ENCODE results near the gene FAM47C.
"Not testable (repeated sequence)": the region's sequence is repeated elsewhere in the genome, so short reads cannot be mapped to it uniquely, and the experiment has no call there.

FAM47C gene

DNA sequence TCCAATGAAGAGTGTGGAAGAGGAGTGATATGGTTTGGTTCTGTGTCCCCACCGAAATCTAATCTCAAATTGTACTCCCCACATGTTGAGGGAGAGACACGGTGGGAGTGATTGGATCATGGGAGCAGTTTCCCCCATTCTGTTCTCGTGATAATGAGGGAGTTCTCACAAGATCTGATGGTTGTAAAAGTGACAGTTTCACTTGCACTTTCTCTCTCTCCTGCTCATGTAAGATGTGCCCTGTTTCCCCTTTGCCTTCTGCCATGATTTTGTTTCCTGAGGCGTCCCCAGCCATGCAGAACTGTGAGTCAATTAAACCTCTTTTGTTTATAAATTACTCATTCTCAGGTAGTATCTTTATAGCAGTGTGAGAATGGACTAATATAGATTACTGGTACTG, 39.6 kb downstream of the FAM47C start:
- no peak for FAIRE-seq
- no peak for TF ChIP-seq POLR2A (IDR thresholded peaks at IDR 0.05; ENCODE audit: low read depth, low read length)
- DNase-seq (ENCODE audit: insufficient read length, low spot score) = no peak

DNA sequence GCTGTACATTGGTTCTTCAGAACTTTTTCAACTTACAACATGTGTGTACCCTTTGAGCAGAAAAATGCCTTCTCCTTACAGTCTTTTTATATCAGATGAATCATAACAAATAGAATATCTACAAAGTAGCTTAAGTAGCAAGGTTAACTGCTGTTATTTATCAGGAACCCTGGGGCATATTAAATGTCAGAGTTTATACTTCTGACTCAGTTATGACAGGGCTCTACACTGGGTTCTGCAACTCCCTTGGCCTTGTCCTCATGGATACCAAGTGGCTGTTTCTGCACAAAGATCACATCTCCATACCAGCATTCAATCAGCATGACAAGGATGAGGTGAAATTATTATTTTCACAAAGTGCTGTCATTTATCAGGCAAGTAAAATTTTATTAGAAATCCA, 49.4 kb downstream of the FAM47C start:
- not testable (repeated sequence) for FAIRE-seq; DNase-seq (ENCODE audit: insufficient read length, low spot score)

DNA sequence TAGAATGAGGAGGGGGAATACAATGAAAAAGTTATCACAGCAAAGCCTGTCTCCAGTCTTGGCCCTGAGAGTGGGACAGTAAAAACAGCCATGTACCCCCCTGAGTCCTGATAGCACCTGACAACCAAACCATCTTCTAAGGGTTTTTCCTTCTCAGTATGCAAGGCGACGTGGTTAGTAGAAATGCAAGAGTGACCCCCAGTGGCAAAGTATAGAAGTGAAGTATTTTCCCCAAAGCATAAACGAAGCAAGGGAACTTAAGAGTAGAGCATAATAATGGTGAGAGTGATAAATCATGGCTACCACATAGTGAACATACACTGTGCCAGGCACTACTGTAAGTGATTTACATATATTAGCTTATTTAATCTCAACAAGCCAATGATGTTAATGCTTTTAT, 52.8 kb downstream of the FAM47C start:
- FAIRE-seq = no peak
- no peak for TF ChIP-seq POLR2A (IDR thresholded peaks at IDR 0.05; ENCODE audit: low read depth, low read length)
- no peak for DNase-seq (ENCODE audit: insufficient read length, low spot score)

Data from H54 (cell line).